Activated CD8-positive, alpha-beta memory T cell treated with anti-CD3 and anti-CD28 coated beads, Interleukin-2, amount 50 U/mL, for 4 hours (primary cell): Measurements from ENCODE around the gene PSMB3.

Experiments
- DNase-seq: peaks from one replicate; pipeline ENCODE4 v3.0.0-alpha.2; 2020

The PSMB3 gene

GRCh38 chr17:38752308-38753070 lies at the start of gene PSMB3:
PSMB3 (plus strand) TSS chr17:38752741; CDS start chr17:38752827, 86 bp downstream.
- peak; percentile 95 for DNase-seq

GRCh38 chr17:38702916-38703741 lies 49.4 kb upstream of the PSMB3 start:
- peak; percentile 39 for DNase-seq

GRCh38 chr17:38703742-38704605 lies 48.6 kb upstream of the PSMB3 start:
- peak; percentile 83 for DNase-seq

GRCh38 chr17:38704606-38705522 lies 47.7 kb upstream of the PSMB3 start, which contains the start of gene MLLT6:
MLLT6 (plus strand) TSS chr17:38705273; CDS start chr17:38705633, 360 bp downstream.
- peak; percentile 87 for DNase-seq

GRCh38 chr17:38705523-38705802 lies 47.1 kb upstream of the PSMB3 start:
- no peak for DNase-seq

GRCh38 chr17:38705803-38706504 lies 46.6 kb upstream of the PSMB3 start:
- DNase-seq, result peak; percentile 54

GRCh38 chr17:38706505-38707216 lies 45.9 kb upstream of the PSMB3 start:
- DNase-seq, result peak; percentile 51

- no peak for DNase-seq
Observed at GRCh38 chr17:38707678-38708351, 44.7 kb upstream of the PSMB3 start.

- no peak for DNase-seq
Observed at GRCh38 chr17:38709104-38709820, 43.3 kb upstream of the PSMB3 start.

GRCh38 chr17:38709864-38710603 lies 42.5 kb upstream of the PSMB3 start:
- DNase-seq, result no peak

GRCh38 chr17:38710604-38710962 lies 42.0 kb upstream of the PSMB3 start:
- DNase-seq, result no peak

GRCh38 chr17:38710985-38711384 lies 41.6 kb upstream of the PSMB3 start:
- DNase-seq, result no peak

- no peak for DNase-seq
Observed at GRCh38 chr17:38711792-38712571, 40.6 kb upstream of the PSMB3 start.

GRCh38 chr17:38712593-38712992 lies 39.9 kb upstream of the PSMB3 start:
- DNase-seq, result no peak

- DNase-seq, result no peak
Observed at GRCh38 chr17:38713456-38714075, 39.0 kb upstream of the PSMB3 start.

- no peak for DNase-seq
Observed at GRCh38 chr17:38715216-38715943, 37.2 kb upstream of the PSMB3 start.
